ENCODE data around the gene RAD9A.

The RAD9A gene

GRCh38 chr11:67349457-67349856, 42.3 kb upstream of the RAD9A start:
- Histone ChIP-seq H3K4me2 (ENCODE audit: low read depth, low read length) (no peak overlapping the region), H2AFZ (ENCODE audit: low read length) (no peak overlapping the region), H3K27me3 (replicated peaks; ENCODE audit: insufficient read depth, low read length) (no peaks in the 10 kb centered on the region), H3K4me1 (ENCODE audit: low read length) (peaks cover 30% of the 10 kb centered on the region), H3K9me3 (replicated peaks; ENCODE audit: insufficient read depth, low read length) (no peaks in the 10 kb centered on the region), H3K79me2 (ENCODE audit: low read length) (peaks cover 8% of the 10 kb centered on the region; the same call in 1 of the 2 replicates), H3K36me3 (replicated peaks; ENCODE audit: insufficient read depth, low read length) (no peaks in the 10 kb centered on the region), H3K9ac (ENCODE audit: low read length) (no peak overlapping the region), H3K9me2 (replicated peaks; ENCODE audit: insufficient read depth, low read length) (no peaks in the 10 kb centered on the region), H3K4me3 (ENCODE audit: low read length) (no peak overlapping the region), H3F3A (ENCODE audit: insufficient read depth, low read length) (peaks cover 24% of the 10 kb centered on the region), H3K27ac (ENCODE audit: low read length) (no peak overlapping the region), H4K20me1 (ENCODE audit: insufficient read depth, low read length) (no peaks in the 10 kb centered on the region)
- DNase-seq: no peak
- no peak for TF ChIP-seq EZH2 (optimal IDR thresholded peaks at IDR 0.05; ENCODE audit: low read depth, low read length)
- TF ChIP-seq EZH2phosphoT487 (IDR thresholded peaks at IDR 0.05; ENCODE audit: low read length): no peak
- no peak for TF ChIP-seq CTCF (IDR thresholded peaks at IDR 0.05; ENCODE audit: low read length)

- H3K36me3 ChIP-seq (replicated peaks; ENCODE audit: insufficient read depth, low read length): no peaks in the 10 kb centered on the region
- peaks cover 33% of the 10 kb centered on the region for H3K4me1 ChIP-seq (ENCODE audit: low read length)
- no peak for TF ChIP-seq EZH2phosphoT487 (IDR thresholded peaks at IDR 0.05; ENCODE audit: low read length)
- no peak for TF ChIP-seq CTCF (IDR thresholded peaks at IDR 0.05; ENCODE audit: low read length)
- no peak for TF ChIP-seq EZH2 (optimal IDR thresholded peaks at IDR 0.05; ENCODE audit: low read depth, low read length)
- peak overlapping the region; percentile 4; the same call in 1 of the 2 replicates for H3K27ac ChIP-seq (ENCODE audit: low read length)
- no peak overlapping the region for H3K4me3 ChIP-seq (ENCODE audit: low read length)
- H3F3A ChIP-seq (ENCODE audit: insufficient read depth, low read length): peaks cover 26% of the 10 kb centered on the region
- no peaks in the 10 kb centered on the region for H3K9me3 ChIP-seq (replicated peaks; ENCODE audit: insufficient read depth, low read length)
- DNase-seq: no peak
- no peak overlapping the region for H2AFZ ChIP-seq (ENCODE audit: low read length)
- peak overlapping the region; percentile 7; the same call in 1 of the 2 replicates for H3K4me2 ChIP-seq (ENCODE audit: low read depth, low read length)
- no peaks in the 10 kb centered on the region for H4K20me1 ChIP-seq (ENCODE audit: insufficient read depth, low read length)
- no peaks in the 10 kb centered on the region for H3K27me3 ChIP-seq (replicated peaks; ENCODE audit: insufficient read depth, low read length)
- H3K9ac ChIP-seq (ENCODE audit: low read length): no peak overlapping the region
- H3K79me2 ChIP-seq (ENCODE audit: low read length): peaks cover 8% of the 10 kb centered on the region; the same call in 1 of the 2 replicates
- H3K9me2 ChIP-seq (replicated peaks; ENCODE audit: insufficient read depth, low read length): no peaks in the 10 kb centered on the region
Observed at GRCh38 chr11:67349928-67350465, 41.8 kb upstream of the RAD9A start.

GRCh38 chr11:67351275-67352005, 40.3 kb upstream of the RAD9A start:
- Histone ChIP-seq H3K4me2 (ENCODE audit: low read depth, low read length) (peak overlapping the region; percentile 39; the same call in 1 of the 2 replicates), H3K4me1 (ENCODE audit: low read length) (peaks cover 33% of the 10 kb centered on the region), H4K20me1 (ENCODE audit: insufficient read depth, low read length) (no peaks in the 10 kb centered on the region), H3F3A (ENCODE audit: insufficient read depth, low read length) (peaks cover 26% of the 10 kb centered on the region), H3K9me3 (replicated peaks; ENCODE audit: insufficient read depth, low read length) (no peaks in the 10 kb centered on the region), H3K4me3 (ENCODE audit: low read length) (no peak overlapping the region), H2AFZ (ENCODE audit: low read length) (peak overlapping the region; percentile 19; the same call in 1 of the 2 replicates), H3K9ac (ENCODE audit: low read length) (no peak overlapping the region), H3K36me3 (replicated peaks; ENCODE audit: insufficient read depth, low read length) (no peaks in the 10 kb centered on the region), H3K27ac (ENCODE audit: low read length) (no peak overlapping the region), H3K27me3 (replicated peaks; ENCODE audit: insufficient read depth, low read length) (no peaks in the 10 kb centered on the region), H3K9me2 (replicated peaks; ENCODE audit: insufficient read depth, low read length) (no peaks in the 10 kb centered on the region), H3K79me2 (ENCODE audit: low read length) (peaks cover 8% of the 10 kb centered on the region; the same call in 1 of the 2 replicates)
- TF ChIP-seq EZH2 (optimal IDR thresholded peaks at IDR 0.05; ENCODE audit: low read depth, low read length) (no peak), EZH2phosphoT487 (IDR thresholded peaks at IDR 0.05; ENCODE audit: low read length) (no peak), CTCF (IDR thresholded peaks at IDR 0.05; ENCODE audit: low read length) (peak; percentile 92)
- DNase-seq: peak; percentile 76
